Liver (tissue), 3 donors: ENCODE measurements around the gene HPN.

Source experiments
- CTCF ChIP-seq: fragments of 150-350 bp; IDR thresholded peaks from 2 replicates; pipeline ENCODE4 v1.5.1; 2017; ENCODE audit warnings: improper control_type of control experiment, low read depth, low read length; ENCODE audit not compliant: missing input control
- EGR1 ChIP-seq, 2 donors: IDR thresholded peaks; 2 replicates each; pipeline ENCODE4 v1.6.1; 2016 to 2018; ENCODE audit warnings: antibody characterized with exemption in 2 of 2, low read depth in 2 of 2
- FOXA1 ChIP-seq: IDR thresholded peaks from 2 replicates; pipeline ENCODE4 v1.6.1; 2016; ENCODE audit warnings: antibody characterized with exemption
- GABPA ChIP-seq, 2 donors: IDR thresholded peaks in 1 of 2; conservative IDR thresholded peaks in 1 of 2; 2 replicates each; pipeline ENCODE4 v1.6.1; 2016; ENCODE audit warnings: antibody characterized with exemption in 2 of 2, mild to moderate bottlenecking in 1 of 2, moderate library complexity in 1 of 2
- HNF4G ChIP-seq: IDR thresholded peaks from 2 replicates; pipeline ENCODE4 v1.6.1; 2016; ENCODE audit warnings: antibody characterized with exemption
- MAX ChIP-seq: IDR thresholded peaks from 2 replicates; pipeline ENCODE4 v1.6.1; 2016; ENCODE audit warnings: antibody characterized with exemption
- RAD21 ChIP-seq, 2 donors: IDR thresholded peaks; 2 replicates each; pipeline ENCODE4 v1.6.1; 2016; ENCODE audit warnings: antibody characterized with exemption in 2 of 2, mild to moderate bottlenecking in 2 of 2
- SP1 ChIP-seq: IDR thresholded peaks from 2 replicates; pipeline ENCODE4 v1.6.1; 2018; ENCODE audit warnings: antibody characterized with exemption, mild to moderate bottlenecking
- donor health status: healthy.
- donor health status: healthy.

GRCh38 chr19:35042954-35043604, 1.6 kb downstream of the HPN start:
- TF ChIP-seq HNF4G (no peak), CTCF (no peak), FOXA1 (no peak), RAD21 (IDR thresholded peaks at IDR 0.05) (no peak), SP1 (no peak), EGR1 (IDR thresholded peaks at IDR 0.05; ENCODE audit: low read depth in 2 of 2) (no peak), MAX (no peak), GABPA (IDR thresholded peaks at IDR 0.05 in 1 of 2, conservative IDR thresholded peaks at IDR 0.05 in 1 of 2) (no peak)
